Caco-2 (cell line): ENCODE results near the gene WEE2. TPM values are rescaled to one million over a fixed set of nuclear protein-coding genes. Genes with fewer than 3 reads are reported as not detected.

Experiments
- BruUV-seq: library from RNA; stranded (reverse); fragments of 400-500 nt; replicated peaks from 2 replicates; lab custom pipeline; 2021; lab: Mats Ljungman, UMichigan
- CTCF ChIA-PET: fragments of 300-600 bp; sonication (Branson Sonifier 250); formaldehyde crosslinking; loops from one replicate; lab custom pipeline; 2022; ENCODE audit warnings: antibody characterized with exemption; lab: Charles Lee
- POLR2A ChIA-PET: fragments of 300-600 bp; sonication (Branson Sonifier 250); formaldehyde crosslinking; loops from one replicate; lab custom pipeline; 2022; ENCODE audit warnings: antibody characterized with exemption; lab: Charles Lee
- DNase-seq, 2 experiments: peaks; one replicate each; pipeline versions ENCODE4 v3.0.0 to v3.0.0-alpha.2; 2020 to 2022
- H3K27me3 ChIP-seq: replicated peaks from 2 replicates; pipeline ENCODE4 v1.6.0; 2011; ENCODE audit warnings: low read length; ENCODE audit not compliant: control insufficient read depth, insufficient read depth
- H3K36me3 ChIP-seq: 2 replicates; pipeline ENCODE4 v1.5.1; 2011; ENCODE audit warnings: low read length; ENCODE audit not compliant: control insufficient read depth, insufficient read depth
- H3K4me1 ChIP-seq: fragments of 250-450 bp; sonication (Bioruptor Pico); 2 replicates; pipeline ENCODE4 v1.5.1; 2020; ENCODE audit warnings: mild to moderate bottlenecking
- H3K4me3 ChIP-seq: 2 replicates; pipeline ENCODE4 v1.5.1; 2011; ENCODE audit warnings: low read depth, mild to moderate bottlenecking, control low read depth, low read length
- H3K9me3 ChIP-seq: fragments of 250-450 bp; sonication (Bioruptor Pico); 2 replicates; pipeline ENCODE4 v1.5.1; 2020; ENCODE audit warnings: mild to moderate bottlenecking, moderate library complexity
- H3K27ac Mint-ChIP-seq: one replicate; pipeline ENCODE4 v1.8.0; 2022; ENCODE audit warnings: mixed read lengths; ENCODE audit not compliant: unreplicated experiment
- H3K27me3 Mint-ChIP-seq: one replicate; pipeline ENCODE4 v1.8.0; 2022; ENCODE audit warnings: mixed read lengths; ENCODE audit not compliant: insufficient read depth, unreplicated experiment
- H3K36me3 Mint-ChIP-seq: one replicate; pipeline ENCODE4 v1.8.0; 2022; ENCODE audit warnings: mild to moderate bottlenecking, mixed read lengths; ENCODE audit not compliant: insufficient read depth, unreplicated experiment
- H3K4me1 Mint-ChIP-seq: one replicate; pipeline ENCODE4 v1.8.0; 2022; ENCODE audit warnings: low read depth, mixed read lengths; ENCODE audit not compliant: unreplicated experiment
- H3K4me3 Mint-ChIP-seq: one replicate; pipeline ENCODE4 v1.8.0; 2022; ENCODE audit warnings: mild to moderate bottlenecking, moderate library complexity, mixed read lengths; ENCODE audit not compliant: unreplicated experiment
- H3K9me3 Mint-ChIP-seq: one replicate; pipeline ENCODE4 v1.8.0; 2022; ENCODE audit warnings: mixed read lengths; ENCODE audit not compliant: unreplicated experiment
- CTCF ChIP-seq, 2 experiments: fragments of 200-600 bp in 1 of 2; IDR thresholded peaks; 1 replicate in 1 of 2; 2 replicates in 1 of 2; pipeline versions ENCODE4 v1.5.1 to v1.8.0; 2011 to 2022; ENCODE audit warnings: antibody characterized with exemption in 1 of 2, control low read depth in 1 of 2, inconsistent platforms in 1 of 2, low read depth in 1 of 2, low read length in 1 of 2, mild to moderate bottlenecking in 1 of 2, moderate library complexity in 1 of 2; ENCODE audit not compliant: insufficient read depth in 1 of 2, severe bottlenecking in 1 of 2, unreplicated experiment in 1 of 2
- intact Hi-C: fragments of 100-400 bp; cut with micrococcal nuclease; formaldehyde crosslinking; loops from one replicate; pipeline ENCODE4 v1.10.0; 2022; ENCODE audit not compliant: unreplicated experiment
- total RNA-seq: library from RNA; stranded (reverse); gene quantifications from 2 replicates; pipeline ENCODE4 v1.2.3, GENCODE V29; 2022

Gene WEE2
- total RNA-seq, 1 experiment from 2014 or later = 1.0 TPM

GRCh38 chr7:141715018-141715417 lies 6.9 kb downstream of the WEE2 start:
- peak in 1 of 2 experiments; percentile 23 for DNase-seq
- H3K9me3 ChIP-seq = no peaks in the 10 kb centered on the region
- Mint-ChIP-seq H3K4me3 (peak overlapping the region; percentile 13), H3K27me3 (no peaks in the 10 kb centered on the region), H3K4me1 (peaks cover 14% of the 10 kb centered on the region), H3K9me3 (no peaks in the 10 kb centered on the region), H3K27ac (no peak overlapping the region), H3K36me3 (no peaks in the 10 kb centered on the region)
- ChIA-PET CTCF (interaction anchor here (0.7 to 2.6 kb wide), 3 partner anchors 13 to 60 kb away, joined by 3 to 19 read pairs (median 11); partner anchors contain the start of genes DENND11 and SSBP1), POLR2A (interaction anchor here (1.2 to 1.7 kb wide), 2 partner anchors 23 kb away, joined by 3 to 16 read pairs; partner anchors contain the start of gene SSBP1)
- no peaks in the 10 kb centered on the region for H3K27me3 ChIP-seq
- intact Hi-C loops = no loop called here
- H3K4me3 ChIP-seq = peak overlapping the region; percentile 24
- no TSS peak for BruUV-seq
- TF ChIP-seq CTCF (IDR thresholded peaks at IDR 0.05; ENCODE audit: insufficient read depth in 1 of 2, low read depth in 1 of 2, low read length in 1 of 2, severe bottlenecking in 1 of 2, unreplicated experiment in 1 of 2) = no peak
- no peaks in the 10 kb centered on the region for H3K36me3 ChIP-seq
- peaks cover 34% of the 10 kb centered on the region for H3K4me1 ChIP-seq

GRCh38 chr7:141715794-141716689 lies 7.9 kb downstream of the WEE2 start:
- Mint-ChIP-seq H3K27ac (no peak overlapping the region), H3K36me3 (no peaks in the 10 kb centered on the region), H3K4me1 (peaks cover 14% of the 10 kb centered on the region), H3K4me3 (peak overlapping the region; percentile 18), H3K27me3 (no peaks in the 10 kb centered on the region), H3K9me3 (no peaks in the 10 kb centered on the region)
- no peak for TF ChIP-seq CTCF (IDR thresholded peaks at IDR 0.05; ENCODE audit: insufficient read depth in 1 of 2, low read depth in 1 of 2, low read length in 1 of 2, severe bottlenecking in 1 of 2, unreplicated experiment in 1 of 2)
- Histone ChIP-seq H3K27me3 (no peaks in the 10 kb centered on the region), H3K4me1 (peaks cover 34% of the 10 kb centered on the region), H3K36me3 (no peaks in the 10 kb centered on the region), H3K9me3 (no peaks in the 10 kb centered on the region), H3K4me3 (peak overlapping the region; percentile 24)
- CTCF ChIA-PET = interaction anchor here (0.7 to 2.6 kb wide), 3 partner anchors 14 to 62 kb away, joined by 3 to 19 read pairs (median 11); partner anchors contain the start of genes DENND11 and SSBP1
- POLR2A ChIA-PET = interaction anchor here (1.2 kb wide), 1 partner anchor 22 kb away, joined by 3 read pairs; the partner anchor contains the start of gene SSBP1
- intact Hi-C loops = no loop called here
- DNase-seq = no peak
- BruUV-seq = no TSS peak

- ChIA-PET POLR2A (no interaction called here), CTCF (interaction anchor here (1.1 kb wide), 1 partner anchor 63 kb away, joined by 3 read pairs; no protein-coding TSS in a partner anchor)
- Mint-ChIP-seq H3K27ac (no peak overlapping the region), H3K4me1 (peaks cover 14% of the 10 kb centered on the region), H3K36me3 (no peaks in the 10 kb centered on the region), H3K4me3 (no peak overlapping the region), H3K9me3 (no peaks in the 10 kb centered on the region), H3K27me3 (no peaks in the 10 kb centered on the region)
- no peak for TF ChIP-seq CTCF (IDR thresholded peaks at IDR 0.05; ENCODE audit: insufficient read depth in 1 of 2, low read depth in 1 of 2, low read length in 1 of 2, severe bottlenecking in 1 of 2, unreplicated experiment in 1 of 2)
- BruUV-seq = no TSS peak
- Histone ChIP-seq H3K9me3 (no peaks in the 10 kb centered on the region), H3K36me3 (no peaks in the 10 kb centered on the region), H3K4me1 (peaks cover 34% of the 10 kb centered on the region), H3K4me3 (no peak overlapping the region), H3K27me3 (no peaks in the 10 kb centered on the region)
- DNase-seq = no peak
- intact Hi-C loops = no loop called here
These were observed 9.3 kb downstream of the WEE2 start for GRCh38 chr7:141717450-141717849.
